NCI-H2227 treated with DMSO at 0.1 percent for 48 hours (cell line): ENCODE measurements around the gene MAD1L1.
"Not testable (repeated sequence)": the region's sequence is repeated elsewhere in the genome, so short reads cannot be mapped to it uniquely, and the experiment has no call there.

Experiments used
- DNase-seq: peaks from one replicate; lab custom pipeline; 2025; lab: John Stamatoyannopoulos, UW

Gene MAD1L1

GRCh38 chr7:2062648-2063047 is 170.1 kb downstream of the MAD1L1 start:
- no peak for DNase-seq

GRCh38 chr7:2060701-2061100 is 172.0 kb downstream of the MAD1L1 start:
- no peak for DNase-seq

DNA sequence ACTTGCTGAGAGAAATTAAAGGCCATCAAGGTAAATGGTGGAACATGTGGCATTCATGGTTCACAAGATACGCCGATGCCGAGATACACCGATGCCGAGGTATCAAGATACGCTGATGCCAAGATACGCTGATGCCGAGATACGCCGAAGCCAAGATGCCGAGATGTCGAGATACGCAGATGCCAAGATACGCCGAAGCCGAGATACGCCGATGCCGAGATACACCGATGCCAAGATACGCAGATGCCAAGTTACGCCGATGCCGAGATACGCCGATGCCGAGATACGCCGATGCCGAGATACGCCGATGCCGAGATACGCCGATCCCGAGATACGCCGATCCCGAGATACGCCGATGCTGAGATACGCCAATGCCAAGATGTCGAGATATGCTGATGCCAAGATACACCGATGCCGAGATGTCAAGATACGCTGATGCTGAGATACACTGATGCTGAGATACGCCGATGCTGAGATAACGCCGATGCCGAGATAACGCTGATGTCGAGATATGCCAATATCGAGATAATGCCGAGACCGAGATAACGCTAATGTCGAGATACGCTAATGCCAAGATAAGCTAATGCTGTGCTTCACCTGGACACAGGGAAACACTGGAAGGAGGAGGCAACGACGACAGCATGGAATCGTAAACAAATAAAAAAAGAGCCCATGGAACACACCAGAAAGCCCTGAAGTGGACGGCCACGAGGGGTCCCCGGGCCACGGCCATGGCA is 172.6 kb downstream of the MAD1L1 start:
- DNase-seq = no peak

DNA sequence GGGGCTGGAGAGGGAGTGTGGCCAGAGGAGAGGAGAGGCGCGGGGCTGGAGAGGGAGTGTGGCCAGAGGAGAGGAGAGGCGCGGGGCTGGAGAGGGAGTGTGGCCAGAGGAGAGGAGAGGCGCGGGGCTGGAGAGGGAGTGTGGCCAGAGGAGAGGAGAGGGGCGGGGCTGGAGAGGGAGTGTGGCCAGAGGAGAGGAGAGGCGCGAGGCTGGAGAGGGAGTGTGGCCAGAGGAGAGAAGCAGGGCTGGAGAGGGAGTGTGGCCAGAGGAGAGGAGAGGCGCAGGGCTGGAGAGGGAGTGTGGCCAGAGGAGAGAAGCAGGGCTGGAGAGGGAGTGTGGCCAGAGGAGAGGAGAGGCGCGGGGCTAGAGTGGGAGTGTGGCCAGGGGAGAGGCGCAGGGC is 174.5 kb downstream of the MAD1L1 start:
- DNase-seq = not testable (repeated sequence)

GRCh38 chr7:2055956-2056355 is 176.8 kb downstream of the MAD1L1 start:
- DNase-seq = no peak

DNA sequence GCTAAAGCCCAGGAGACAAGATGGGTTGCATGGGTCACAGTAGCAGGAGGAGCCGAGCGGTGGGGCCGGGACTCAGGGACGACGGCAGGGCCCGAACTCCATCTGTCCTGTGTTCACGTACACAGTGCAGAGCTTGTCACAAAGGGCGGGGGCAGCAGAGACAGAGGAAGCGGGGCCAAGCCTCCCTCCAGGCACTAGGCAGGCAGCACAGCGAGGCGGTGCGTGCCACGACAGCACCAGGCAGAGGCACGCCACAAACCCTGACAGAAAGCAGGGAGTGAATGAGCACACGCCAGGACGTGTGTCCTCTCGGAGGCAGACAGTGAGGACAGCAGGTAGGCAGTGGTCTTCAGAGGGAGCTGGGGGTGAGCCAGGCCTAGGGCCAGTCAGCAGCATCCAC is 177.8 kb downstream of the MAD1L1 start:
- no peak for DNase-seq

GRCh38 chr7:2053395-2053794 is 179.3 kb downstream of the MAD1L1 start:
- DNase-seq = no peak

GRCh38 chr7:2052657-2053048 is 180.1 kb downstream of the MAD1L1 start:
- no peak for DNase-seq

DNA sequence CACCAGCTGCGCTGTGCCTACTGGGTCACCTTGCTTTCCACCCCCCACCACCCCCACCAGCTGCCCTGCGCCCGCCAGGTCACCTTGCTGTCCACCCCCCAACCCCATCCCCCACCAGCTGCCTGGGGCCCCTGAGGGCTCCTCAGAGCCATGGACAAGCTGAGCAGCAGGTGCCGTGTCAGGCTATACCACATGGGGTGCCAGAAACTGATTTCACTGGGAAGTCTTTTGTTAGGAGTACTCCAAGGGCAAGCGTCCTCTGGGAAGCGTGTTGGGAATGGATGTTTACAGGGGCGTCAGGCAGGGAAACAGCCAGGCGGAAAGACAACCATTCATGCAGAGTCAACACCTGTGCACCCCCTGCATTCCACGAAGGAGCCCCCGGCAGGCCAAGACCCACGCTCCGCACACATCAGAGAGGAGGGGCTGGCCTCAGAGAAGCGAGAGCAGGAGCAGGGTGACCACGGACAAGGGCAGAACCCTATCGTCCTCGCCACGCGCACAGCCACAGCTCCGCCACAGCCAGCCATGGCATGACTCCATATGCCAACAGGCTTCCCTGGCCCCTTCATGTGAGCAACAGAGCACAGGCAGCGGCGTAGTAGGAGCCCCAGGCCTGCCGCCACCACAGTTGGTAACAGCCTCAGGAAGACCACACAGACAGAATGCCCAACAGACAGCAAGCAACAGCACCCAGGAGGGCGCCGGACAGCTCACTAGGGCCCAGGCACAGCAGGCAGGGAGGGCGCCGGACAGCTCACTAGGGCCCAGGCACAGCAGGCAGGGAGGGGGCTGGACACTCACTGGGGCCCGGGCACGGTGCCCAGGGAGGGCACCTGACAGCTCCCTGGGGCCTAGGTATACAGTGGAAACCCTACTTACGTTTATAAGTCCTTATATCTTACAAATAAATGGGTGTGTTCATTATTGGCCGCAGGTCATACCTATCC is 180.8 kb downstream of the MAD1L1 start:
- DNase-seq = no peak

DNA sequence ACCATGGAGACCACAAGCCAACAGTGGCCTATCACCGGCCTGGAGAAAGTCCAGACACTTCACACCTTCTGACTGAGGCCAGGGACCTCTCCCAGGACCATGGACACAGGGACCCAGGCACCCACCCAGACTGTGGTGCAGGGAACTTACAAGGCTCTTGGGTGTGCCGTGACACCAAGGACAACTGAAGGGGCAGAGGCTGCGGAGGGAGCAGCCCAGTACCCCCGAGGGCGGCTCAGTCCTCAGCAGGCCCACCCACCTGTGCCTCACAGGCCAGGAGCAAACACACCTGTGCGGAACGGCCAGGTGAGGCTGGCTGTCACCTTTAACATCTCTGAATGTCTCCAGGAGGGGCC is 182.3 kb downstream of the MAD1L1 start:
- no peak for DNase-seq

DNA sequence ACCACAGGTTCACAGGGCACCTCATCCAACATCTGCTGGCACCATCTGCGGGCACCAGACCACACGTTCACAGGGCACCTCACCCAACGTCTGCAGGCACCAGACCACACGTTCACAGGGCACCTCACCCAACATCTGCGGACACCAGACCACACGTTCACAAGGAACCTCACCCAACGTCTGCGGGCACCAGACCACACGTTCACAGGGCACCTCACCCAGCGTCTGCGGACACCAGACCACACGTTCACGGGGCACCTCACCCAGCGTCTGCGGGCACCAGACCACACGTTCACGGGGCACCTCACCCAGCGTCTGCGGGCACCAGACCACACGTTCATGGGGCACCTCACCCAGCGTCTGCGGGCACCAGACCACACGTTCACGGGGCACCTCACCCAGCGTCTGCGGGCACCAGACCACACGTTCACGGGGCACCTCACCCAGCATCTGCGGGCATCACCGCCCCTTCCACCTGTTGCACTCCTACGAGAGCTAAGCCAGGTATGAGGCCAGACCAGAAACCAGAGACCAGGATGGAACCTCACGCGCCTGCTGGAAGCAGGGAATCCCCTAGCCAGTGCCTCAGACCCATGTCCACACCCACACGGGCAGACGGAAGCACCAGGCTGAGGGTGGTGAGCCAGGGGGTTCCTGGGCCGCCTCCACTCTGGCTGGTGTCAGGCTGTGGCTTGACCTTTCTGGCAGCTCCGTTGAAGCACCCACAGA is 182.8 kb downstream of the MAD1L1 start:
- DNase-seq = no peak

DNA sequence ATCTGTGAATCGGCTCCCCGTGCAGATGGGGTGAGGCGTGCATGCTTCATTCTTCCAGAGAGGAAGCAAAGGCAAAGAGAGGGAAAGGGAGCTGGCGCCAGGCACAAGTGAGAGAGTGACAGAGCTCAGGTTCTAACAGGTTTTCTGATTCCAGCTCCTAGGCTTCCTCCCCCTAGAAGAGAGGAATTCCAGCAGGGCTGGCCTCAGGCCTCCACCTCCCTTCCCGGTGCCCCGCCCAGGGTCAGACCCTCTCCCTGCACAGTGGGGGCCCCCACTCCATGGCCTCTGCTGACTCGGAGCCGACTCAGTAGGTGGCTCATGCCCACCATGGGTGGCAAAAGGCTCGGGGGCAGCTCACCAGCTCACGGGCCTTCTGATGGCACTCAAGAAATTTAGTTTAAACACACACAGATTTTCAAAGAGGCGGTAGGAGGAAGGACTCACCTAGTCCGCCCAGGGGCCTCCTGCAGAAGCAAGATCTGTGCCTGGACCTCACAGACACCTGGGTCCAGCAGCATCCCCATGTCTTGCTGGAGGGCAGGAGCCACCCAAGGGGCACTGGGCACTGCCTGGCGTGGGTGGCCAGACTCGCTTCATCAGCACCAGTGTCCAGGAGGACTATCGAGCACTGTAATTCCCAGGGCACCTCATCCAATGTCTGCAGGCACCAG is 183.5 kb downstream of the MAD1L1 start:
- no peak for DNase-seq

GRCh38 chr7:2048531-2048930 is 184.2 kb downstream of the MAD1L1 start:
- no peak for DNase-seq

DNA sequence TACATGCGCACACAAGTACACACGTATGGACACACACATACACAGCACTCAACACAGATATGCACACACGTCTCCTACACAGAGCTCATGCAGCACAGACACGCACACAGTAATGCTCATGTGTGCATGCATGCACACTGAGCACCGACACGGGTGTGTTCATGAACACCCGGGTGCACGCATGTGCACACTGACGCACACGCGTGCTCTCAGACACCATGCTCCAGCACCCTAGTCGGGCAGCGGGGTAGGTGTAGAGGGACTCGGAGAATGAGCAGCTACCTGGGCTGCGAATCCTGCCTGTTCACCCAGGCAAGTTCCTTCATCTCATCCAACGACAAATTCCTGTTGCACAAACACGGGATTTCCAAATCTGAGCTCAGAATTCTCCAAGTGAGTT is 184.7 kb downstream of the MAD1L1 start:
- DNase-seq = no peak

- DNase-seq = no peak
Measured at GRCh38 chr7:2046581-2047565, 185.9 kb downstream of the MAD1L1 start.

GRCh38 chr7:2045559-2046405 is 187.0 kb downstream of the MAD1L1 start:
- no peak for DNase-seq

DNA sequence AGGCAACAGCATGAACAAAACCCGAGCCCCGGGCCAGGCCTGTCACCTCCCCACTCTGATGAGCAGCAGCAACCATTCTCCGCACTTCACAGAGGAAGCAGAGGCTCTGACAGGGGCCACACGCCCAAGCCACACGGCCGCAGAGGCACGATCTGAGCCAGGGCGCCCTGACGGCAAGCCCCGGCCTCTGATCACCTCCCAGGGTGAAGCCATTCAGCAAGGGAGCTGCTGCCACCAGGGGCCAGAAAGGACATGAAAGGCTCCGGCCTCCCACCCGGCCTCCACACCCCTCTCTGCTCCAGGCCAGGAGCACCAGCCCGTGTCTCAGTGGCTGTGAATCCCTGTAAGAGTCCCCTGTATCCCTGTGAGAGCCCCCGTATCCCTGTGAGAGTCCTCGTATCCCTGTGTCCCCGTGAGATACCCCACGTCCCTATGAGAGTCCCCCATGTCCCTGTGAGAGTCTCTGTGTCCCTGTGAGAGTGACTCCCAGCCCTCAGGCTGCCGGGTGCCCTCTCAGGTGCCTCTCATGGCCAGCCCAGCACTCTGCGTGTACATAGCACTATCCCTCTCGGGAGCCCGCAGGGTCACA is 187.8 kb downstream of the MAD1L1 start:
- DNase-seq = no peak

DNA sequence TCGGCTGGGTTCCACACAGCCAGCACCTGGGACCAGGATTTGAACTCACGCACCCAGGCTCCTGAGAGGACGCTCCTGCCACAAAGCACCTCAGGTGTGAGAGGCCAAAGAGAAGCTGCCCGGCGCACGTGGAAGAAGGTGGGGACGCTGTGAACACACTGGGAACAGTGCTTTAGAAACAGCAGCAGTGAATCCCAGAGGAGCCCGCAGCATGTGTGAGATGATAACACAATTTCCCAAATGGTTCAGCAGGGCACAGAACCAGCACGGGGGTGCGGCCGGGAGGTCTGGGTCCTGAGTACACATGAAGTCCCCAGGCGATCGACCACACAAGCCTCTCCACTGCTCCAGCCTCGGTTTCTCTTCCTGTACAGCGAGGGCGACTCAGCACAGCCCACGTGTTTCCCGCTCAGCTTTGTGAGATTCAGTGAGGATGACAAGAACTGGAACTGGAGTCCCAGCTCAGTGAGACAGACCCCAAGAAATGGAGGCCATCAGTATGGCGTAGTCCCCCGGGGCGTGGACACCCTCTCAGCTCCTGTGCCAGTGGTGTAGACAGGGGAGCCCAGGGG is 188.3 kb downstream of the MAD1L1 start:
- no peak for DNase-seq
